GM18519 (cell line): Measurements from ENCODE around the gene MC3R.

Experiments used
- ATAC-seq: cut with Tn5 transposase; IDR thresholded peaks from one replicate; pipeline ENCODE4 v1.9.1; 2021; ENCODE audit warnings: mild to moderate bottlenecking, moderate library complexity; ENCODE audit not compliant: unreplicated experiment, low FRiP score

The MC3R gene

GRCh38 chr20:56249244-56249955 is 868 bp downstream of the MC3R start:
- no peak for ATAC-seq

- ATAC-seq: no peak
These were observed 1.4 kb downstream of the MC3R start for GRCh38 chr20:56249956-56250355.

GRCh38 chr20:56257604-56258003 is 9.1 kb downstream of the MC3R start:
- no peak for ATAC-seq

- ATAC-seq: no peak
These were observed 11.4 kb downstream of the MC3R start for GRCh38 chr20:56259948-56260347.

DNA sequence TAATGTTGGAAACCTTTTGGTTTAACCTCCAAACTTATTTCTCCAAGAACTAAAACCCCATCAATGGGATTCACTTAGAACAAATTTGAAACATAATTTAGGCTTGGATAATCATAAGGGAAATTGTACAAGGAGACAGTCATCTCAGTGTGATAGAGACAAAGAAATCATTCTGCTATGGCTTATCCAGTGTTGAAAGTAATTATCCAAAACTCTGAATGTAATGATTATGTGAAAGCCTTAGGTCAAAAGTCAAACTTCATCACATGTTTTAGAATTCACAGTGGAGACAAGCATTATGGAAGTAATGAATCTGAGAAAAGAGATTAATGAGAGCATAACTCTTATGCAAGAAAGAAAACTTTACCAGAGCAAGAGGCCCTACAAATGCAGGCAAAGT is 20.0 kb downstream of the MC3R start:
- ATAC-seq: no peak

DNA sequence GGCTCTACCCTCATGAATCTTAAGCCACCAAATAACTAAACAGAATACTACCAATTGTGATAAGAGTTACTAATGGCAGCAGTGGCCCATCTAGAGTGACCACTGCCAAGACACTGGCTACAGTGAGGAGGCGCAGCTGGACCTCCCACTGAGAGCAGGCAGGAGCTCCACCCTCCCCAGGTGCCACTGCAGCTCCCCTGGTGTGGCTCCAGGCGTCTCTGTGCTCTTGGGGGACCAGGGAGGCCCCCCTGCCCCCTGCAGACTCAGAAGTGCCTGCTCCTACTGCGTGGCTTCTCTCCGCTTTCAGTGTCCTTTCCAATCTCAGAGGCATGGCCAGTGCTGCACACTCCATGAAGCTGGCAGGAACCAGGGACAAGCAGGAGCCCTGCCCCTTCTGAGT is 23.4 kb downstream of the MC3R start:
- no peak for ATAC-seq

GRCh38 chr20:56273491-56273890 is 25.0 kb downstream of the MC3R start:
- ATAC-seq: no peak

- ATAC-seq: no peak
These were observed 25.6 kb downstream of the MC3R start for GRCh38 chr20:56274156-56274555.

- no peak for ATAC-seq
These were observed 29.7 kb downstream of the MC3R start for GRCh38 chr20:56278196-56278595.

- ATAC-seq: no peak
These were observed 37.0 kb downstream of the MC3R start for GRCh38 chr20:56285496-56285895.

- ATAC-seq: no peak
These were observed 41.1 kb downstream of the MC3R start for GRCh38 chr20:56289652-56290051.

- ATAC-seq: no peak
These were observed 50.8 kb downstream of the MC3R start for GRCh38 chr20:56299362-56299761.
